WTC11 (cell line): Measurements from ENCODE around the gene TRAF7. TPM values are rescaled to one million over a fixed set of nuclear protein-coding genes. Genes with fewer than 3 reads are reported as not detected.
A peak's percentile ranks its signal among the peaks of the same experiment; 100 is the strongest.

Experiments used
- ATAC-seq: fragments of 200-7000 bp; cut with Tn5 transposase; 2 replicates; pipeline ENCODE4 v1.10.0; 2021; ENCODE audit warnings: mild to moderate bottlenecking, moderate library complexity
- Bru-seq: library from RNA; stranded (reverse); fragments of 400-500 nt; gene quantifications from one replicate; lab custom pipeline; 2021; lab: Mats Ljungman, UMichigan
- CTCF ChIA-PET: fragments of 300-600 bp; sonication (Branson Sonifier 250); formaldehyde crosslinking; loops from one replicate; lab custom pipeline; 2021; ENCODE audit warnings: antibody characterized with exemption; lab: Charles Lee
- POLR2A ChIA-PET: fragments of 350-600 bp; sonication (Branson Sonifier 250); formaldehyde crosslinking; loops from one replicate; lab custom pipeline; 2021; ENCODE audit warnings: antibody characterized with exemption; lab: Charles Lee
- DNase-seq: peaks from one replicate; pipeline ENCODE4 v3.0.0; 2021; ENCODE audit warnings: low spot score
- H3K27ac Mint-ChIP-seq: 2 replicates; pipeline ENCODE4 v1.8.0; 2021; ENCODE audit warnings: mixed read lengths
- H3K27me3 Mint-ChIP-seq: 2 replicates; pipeline ENCODE4 v1.8.0; 2021; ENCODE audit warnings: low read depth, mild to moderate bottlenecking, moderate library complexity, mixed read lengths
- H3K36me3 Mint-ChIP-seq: 2 replicates; pipeline ENCODE4 v1.8.0; 2021; ENCODE audit warnings: mixed read lengths
- H3K4me1 Mint-ChIP-seq: 2 replicates; pipeline ENCODE4 v1.8.0; 2022; ENCODE audit warnings: mixed read lengths
- H3K4me3 Mint-ChIP-seq: 2 replicates; pipeline ENCODE4 v1.8.0; 2021; ENCODE audit warnings: mild to moderate bottlenecking, moderate library complexity, mixed read lengths
- H3K9me3 Mint-ChIP-seq: 2 replicates; pipeline ENCODE4 v1.8.0; 2021; ENCODE audit warnings: mixed read lengths
- CREB1 ChIP-seq: sonication (generic); formaldehyde crosslinking; IDR thresholded peaks from 2 replicates; pipeline ENCODE4 v1.8.0; 2023; ENCODE audit warnings: mild to moderate bottlenecking, missing genetic modification reagents
- EMX1 ChIP-seq: fragments of 250-450 bp; sonication (Bioruptor Pico); IDR thresholded peaks from 2 replicates; pipeline ENCODE4 v1.8.0; 2021; ENCODE audit warnings: mild to moderate bottlenecking
- ESRRA ChIP-seq: sonication (generic); formaldehyde crosslinking; IDR thresholded peaks from 2 replicates; pipeline ENCODE4 v1.8.1; 2022; ENCODE audit warnings: mild to moderate bottlenecking, missing genetic modification reagents, borderline replicate concordance
- FOXP1 ChIP-seq: sonication (generic); formaldehyde crosslinking; IDR thresholded peaks from 2 replicates; pipeline ENCODE4 v1.8.0; 2022; ENCODE audit warnings: missing genetic modification reagents, mild to moderate bottlenecking, moderate library complexity, borderline replicate concordance
- KAT7 ChIP-seq: sonication (generic); formaldehyde crosslinking; IDR thresholded peaks from 2 replicates; pipeline ENCODE4 v1.8.1; 2023; ENCODE audit warnings: missing genetic modification reagents, mild to moderate bottlenecking, borderline replicate concordance
- NFYB ChIP-seq: sonication (generic); formaldehyde crosslinking; conservative IDR thresholded peaks from 2 replicates; pipeline ENCODE4 v1.8.0; 2022; ENCODE audit warnings: low read depth, missing genetic modification reagents
- PRRX2 ChIP-seq: fragments of 250-450 bp; sonication (Bioruptor Pico); IDR thresholded peaks from 2 replicates; pipeline ENCODE4 v1.8.0; 2021; ENCODE audit warnings: mild to moderate bottlenecking
- RELA ChIP-seq: sonication (generic); formaldehyde crosslinking; IDR thresholded peaks from 2 replicates; pipeline ENCODE4 v1.8.1; 2022; ENCODE audit warnings: missing genetic modification reagents, mild to moderate bottlenecking, borderline replicate concordance
- SP1 ChIP-seq: sonication (generic); formaldehyde crosslinking; conservative IDR thresholded peaks from 2 replicates; pipeline ENCODE4 v1.8.1; 2022; ENCODE audit warnings: missing genetic modification reagents
- TEAD4 ChIP-seq: sonication (generic); formaldehyde crosslinking; IDR thresholded peaks from 2 replicates; pipeline ENCODE4 v1.8.0; 2022; ENCODE audit warnings: mild to moderate bottlenecking, missing genetic modification reagents
- ZNF138 ChIP-seq: sonication (generic); formaldehyde crosslinking; conservative IDR thresholded peaks from 2 replicates; pipeline ENCODE4 v1.8.1; 2022; ENCODE audit warnings: mild to moderate bottlenecking, moderate library complexity, missing genetic modification reagents
- ZNF416 ChIP-seq: fragments of 250-450 bp; sonication (Bioruptor Pico); IDR thresholded peaks from 2 replicates; pipeline ENCODE4 v1.9.0; 2021; ENCODE audit warnings: mild to moderate bottlenecking, inconsistent platforms
- ZNF671 ChIP-seq: fragments of 250-450 bp; sonication (Bioruptor Pico); IDR thresholded peaks from 2 replicates; pipeline ENCODE4 v1.8.0; 2021; ENCODE audit warnings: mild to moderate bottlenecking
- long read RNA-seq, 3 experiments: library from RNA in 1 of 3; library from capped mRNA in 1 of 3; library from polyadenylated mRNA in 1 of 3; unstranded in 2 of 3; stranded (forward) in 1 of 3; transcript quantifications; one replicate each; pipeline ENCODE4 v2.0.0, GENCODE V29; 2021
- total RNA-seq: library from RNA; stranded (reverse); gene quantifications from 3 replicates; pipeline ENCODE4 v1.2.3, GENCODE V29; 2021
- TF ChIP-seq, protein P1 (sequence below): sonication (generic); formaldehyde crosslinking; IDR thresholded peaks from 2 replicates; pipeline ENCODE4 v1.8.0; 2023; ENCODE audit warnings: missing genetic modification reagents, mild to moderate bottlenecking, borderline replicate concordance
- TF ChIP-seq, protein P2 (sequence below): sonication (generic); formaldehyde crosslinking; IDR thresholded peaks from 2 replicates; pipeline ENCODE4 v1.8.1; 2023; ENCODE audit warnings: mild to moderate bottlenecking, missing genetic modification reagents
- TF ChIP-seq, protein P3 (sequence below): fragments of 250-450 bp; sonication (Bioruptor Pico); IDR thresholded peaks from 2 replicates; pipeline ENCODE4 v1.8.0; 2021; ENCODE audit warnings: mild to moderate bottlenecking
- TF ChIP-seq, protein P4 (sequence below): sonication (generic); formaldehyde crosslinking; IDR thresholded peaks from 2 replicates; pipeline ENCODE4 v1.8.0; 2022; ENCODE audit warnings: mild to moderate bottlenecking, missing genetic modification reagents
- TF ChIP-seq, protein P5 (sequence below): sonication (generic); formaldehyde crosslinking; IDR thresholded peaks from 2 replicates; pipeline ENCODE4 v1.8.0; 2022; ENCODE audit warnings: mild to moderate bottlenecking, missing genetic modification reagents
- TF ChIP-seq, protein P6 (sequence below): sonication (generic); formaldehyde crosslinking; IDR thresholded peaks from 2 replicates; pipeline ENCODE4 v1.8.1; 2023; ENCODE audit warnings: mild to moderate bottlenecking, missing genetic modification reagents
- TF ChIP-seq, protein P7 (sequence below): sonication (generic); formaldehyde crosslinking; IDR thresholded peaks from 2 replicates; pipeline ENCODE4 v1.8.1; 2023; ENCODE audit warnings: mild to moderate bottlenecking, moderate library complexity, missing genetic modification reagents

The TRAF7 gene
- total RNA-seq (148 to 159 TPM (median 152 TPM) in 3 replicates), Bru-seq, nascent RNA (percentile 58 among the genes with signal in this experiment)
- long read RNA-seq, experiment 1, transcript TRAF7-201 (21 exons, 3,700 nt), result major isoform, 645 of 913 reads
- long read RNA-seq, experiment 1, partial matches to known transcripts, result 88 of 913 reads
- long read RNA-seq, experiment 1, other reads (novel, unspliced or antisense), result 180 of 913 reads
- long read RNA-seq, experiment 2, transcript TRAF7-201 (21 exons, 3,700 nt), result major isoform, 54 of 207 reads
- long read RNA-seq, experiment 2, partial matches to known transcripts, result 66 of 207 reads
- long read RNA-seq, experiment 2, other reads (novel, unspliced or antisense), result 85 of 207 reads
- long read RNA-seq, experiment 3, transcript TRAF7-201 (21 exons, 3,700 nt), result major isoform, 14 of 28 reads
- long read RNA-seq, experiment 3, partial matches to known transcripts, result 13 of 28 reads
- long read RNA-seq, experiment 3, other reads (novel, unspliced or antisense), result 1 of 28 reads

DNA sequence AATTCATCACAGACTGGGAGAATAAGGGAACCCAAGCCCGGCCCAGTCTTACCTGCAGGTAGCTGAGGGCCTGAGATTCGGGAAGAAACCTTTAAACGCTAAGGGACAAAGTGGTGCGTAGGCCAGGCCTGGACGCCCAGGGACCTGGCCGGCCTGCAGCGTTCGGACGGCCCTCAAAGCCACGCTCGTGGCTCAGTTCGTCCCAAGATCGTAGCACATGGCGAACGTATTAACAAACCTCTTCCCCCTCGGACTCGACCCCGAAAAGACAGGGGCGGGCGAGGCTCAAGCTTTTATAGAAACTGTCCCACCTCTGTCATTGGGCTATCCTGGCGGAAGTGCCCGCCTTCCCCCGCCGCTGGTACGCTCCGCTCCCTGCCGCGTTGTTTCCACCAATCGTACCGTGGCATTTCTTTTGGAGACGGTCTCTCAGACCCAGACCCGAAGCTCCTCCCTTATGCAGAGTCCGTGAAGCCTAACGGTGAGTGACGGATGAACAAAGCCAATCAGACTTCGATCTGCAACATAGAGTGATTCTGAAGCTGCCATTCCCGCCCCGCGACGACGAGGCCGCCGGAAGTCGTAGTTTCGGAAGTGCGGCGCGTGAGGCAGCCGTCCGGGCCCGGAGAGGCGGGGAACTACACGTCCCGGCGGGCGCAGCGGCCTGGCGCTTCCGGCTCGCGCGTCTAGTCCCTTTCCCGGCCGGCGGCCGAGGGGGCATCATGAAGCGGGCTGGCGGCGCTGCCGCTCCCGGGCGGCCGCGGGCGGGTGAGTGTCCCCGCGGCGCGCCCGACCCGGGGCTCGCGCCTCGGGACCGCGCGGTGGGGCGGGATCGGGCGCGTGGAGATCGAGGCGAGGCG is at the start of gene TRAF7:
Gene TRAF7, plus strand, starts transcription at position 692 of the 860 bp plus-strand sequence. CDS start 8,139 bp downstream, outside the sequence.
- H3K4me1 Mint-ChIP-seq, result peaks cover 50% of the 10 kb centered on the region
- peak within 1 kb of the TSS; percentile 94 for H3K27ac Mint-ChIP-seq
- ATAC-seq (peak; percentile 72), DNase-seq (peak; percentile 99)
- peak within 1 kb of the TSS; percentile 99 for H3K4me3 Mint-ChIP-seq
- ChIA-PET CTCF (interaction anchor here (0.6 to 1.7 kb wide), 12 partner anchors 9 to 1629 kb away, joined by 3 to 16 read pairs (median 4); partner anchors contain the start of gene MAPK8IP3), POLR2A (interaction anchor here (0.6 to 1.5 kb wide), 26 partner anchors 9 to 373 kb away, joined by 3 to 10 read pairs (median 4); partner anchors contain the start of genes AMDHD2, BRICD5, ECI1 and GFER)
- peaks cover 35% of the 10 kb centered on the region for H3K36me3 Mint-ChIP-seq
- H3K9me3 Mint-ChIP-seq, result no peaks in the 10 kb centered on the region
- H3K27me3 Mint-ChIP-seq, result no peaks in the 10 kb centered on the region; the same call in 1 of the 2 replicates
- TF ChIP-seq, protein P1, sequence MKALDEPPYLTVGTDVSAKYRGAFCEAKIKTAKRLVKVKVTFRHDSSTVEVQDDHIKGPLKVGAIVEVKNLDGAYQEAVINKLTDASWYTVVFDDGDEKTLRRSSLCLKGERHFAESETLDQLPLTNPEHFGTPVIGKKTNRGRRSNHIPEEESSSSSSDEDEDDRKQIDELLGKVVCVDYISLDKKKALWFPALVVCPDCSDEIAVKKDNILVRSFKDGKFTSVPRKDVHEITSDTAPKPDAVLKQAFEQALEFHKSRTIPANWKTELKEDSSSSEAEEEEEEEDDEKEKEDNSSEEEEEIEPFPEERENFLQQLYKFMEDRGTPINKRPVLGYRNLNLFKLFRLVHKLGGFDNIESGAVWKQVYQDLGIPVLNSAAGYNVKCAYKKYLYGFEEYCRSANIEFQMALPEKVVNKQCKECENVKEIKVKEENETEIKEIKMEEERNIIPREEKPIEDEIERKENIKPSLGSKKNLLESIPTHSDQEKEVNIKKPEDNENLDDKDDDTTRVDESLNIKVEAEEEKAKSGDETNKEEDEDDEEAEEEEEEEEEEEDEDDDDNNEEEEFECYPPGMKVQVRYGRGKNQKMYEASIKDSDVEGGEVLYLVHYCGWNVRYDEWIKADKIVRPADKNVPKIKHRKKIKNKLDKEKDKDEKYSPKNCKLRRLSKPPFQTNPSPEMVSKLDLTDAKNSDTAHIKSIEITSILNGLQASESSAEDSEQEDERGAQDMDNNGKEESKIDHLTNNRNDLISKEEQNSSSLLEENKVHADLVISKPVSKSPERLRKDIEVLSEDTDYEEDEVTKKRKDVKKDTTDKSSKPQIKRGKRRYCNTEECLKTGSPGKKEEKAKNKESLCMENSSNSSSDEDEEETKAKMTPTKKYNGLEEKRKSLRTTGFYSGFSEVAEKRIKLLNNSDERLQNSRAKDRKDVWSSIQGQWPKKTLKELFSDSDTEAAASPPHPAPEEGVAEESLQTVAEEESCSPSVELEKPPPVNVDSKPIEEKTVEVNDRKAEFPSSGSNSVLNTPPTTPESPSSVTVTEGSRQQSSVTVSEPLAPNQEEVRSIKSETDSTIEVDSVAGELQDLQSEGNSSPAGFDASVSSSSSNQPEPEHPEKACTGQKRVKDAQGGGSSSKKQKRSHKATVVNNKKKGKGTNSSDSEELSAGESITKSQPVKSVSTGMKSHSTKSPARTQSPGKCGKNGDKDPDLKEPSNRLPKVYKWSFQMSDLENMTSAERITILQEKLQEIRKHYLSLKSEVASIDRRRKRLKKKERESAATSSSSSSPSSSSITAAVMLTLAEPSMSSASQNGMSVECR (CRISPR knock-in tag), result peak; percentile 71; the same call in 1 of the 2 replicates
- TF ChIP-seq ZNF671 (CRISPR knock-in tag) (peak; percentile 37; the same call in 1 of the 2 replicates), SP1 (peak; percentile 88), NFYB (peak; percentile 83), EMX1 (CRISPR knock-in tag) (peak; percentile 87), TEAD4 (CRISPR knock-in tag) (peak; percentile 78; the same call in 1 of the 2 replicates), ZNF416 (CRISPR knock-in tag) (peak; percentile 89; the same call in 1 of the 2 replicates), KAT7 (CRISPR knock-in tag) (no peak; the same call in 1 of the 2 replicates), ESRRA (CRISPR knock-in tag) (no peak), CREB1 (0 out of 2 replicates have a peak, but pooled peaks have one; percentile 36), RELA (CRISPR knock-in tag) (no peak), PRRX2 (CRISPR knock-in tag) (peak; percentile 94; the same call in 1 of the 2 replicates), ZNF138 (CRISPR knock-in tag) (no peak), FOXP1 (peak; percentile 65)
- TF ChIP-seq, protein P2, sequence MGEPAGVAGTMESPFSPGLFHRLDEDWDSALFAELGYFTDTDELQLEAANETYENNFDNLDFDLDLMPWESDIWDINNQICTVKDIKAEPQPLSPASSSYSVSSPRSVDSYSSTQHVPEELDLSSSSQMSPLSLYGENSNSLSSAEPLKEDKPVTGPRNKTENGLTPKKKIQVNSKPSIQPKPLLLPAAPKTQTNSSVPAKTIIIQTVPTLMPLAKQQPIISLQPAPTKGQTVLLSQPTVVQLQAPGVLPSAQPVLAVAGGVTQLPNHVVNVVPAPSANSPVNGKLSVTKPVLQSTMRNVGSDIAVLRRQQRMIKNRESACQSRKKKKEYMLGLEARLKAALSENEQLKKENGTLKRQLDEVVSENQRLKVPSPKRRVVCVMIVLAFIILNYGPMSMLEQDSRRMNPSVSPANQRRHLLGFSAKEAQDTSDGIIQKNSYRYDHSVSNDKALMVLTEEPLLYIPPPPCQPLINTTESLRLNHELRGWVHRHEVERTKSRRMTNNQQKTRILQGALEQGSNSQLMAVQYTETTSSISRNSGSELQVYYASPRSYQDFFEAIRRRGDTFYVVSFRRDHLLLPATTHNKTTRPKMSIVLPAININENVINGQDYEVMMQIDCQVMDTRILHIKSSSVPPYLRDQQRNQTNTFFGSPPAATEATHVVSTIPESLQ (CRISPR knock-in tag), result no peak
- TF ChIP-seq, protein P3, sequence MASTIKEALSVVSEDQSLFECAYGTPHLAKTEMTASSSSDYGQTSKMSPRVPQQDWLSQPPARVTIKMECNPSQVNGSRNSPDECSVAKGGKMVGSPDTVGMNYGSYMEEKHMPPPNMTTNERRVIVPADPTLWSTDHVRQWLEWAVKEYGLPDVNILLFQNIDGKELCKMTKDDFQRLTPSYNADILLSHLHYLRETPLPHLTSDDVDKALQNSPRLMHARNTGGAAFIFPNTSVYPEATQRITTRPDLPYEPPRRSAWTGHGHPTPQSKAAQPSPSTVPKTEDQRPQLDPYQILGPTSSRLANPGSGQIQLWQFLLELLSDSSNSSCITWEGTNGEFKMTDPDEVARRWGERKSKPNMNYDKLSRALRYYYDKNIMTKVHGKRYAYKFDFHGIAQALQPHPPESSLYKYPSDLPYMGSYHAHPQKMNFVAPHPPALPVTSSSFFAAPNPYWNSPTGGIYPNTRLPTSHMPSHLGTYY, result peak; percentile 83; the same call in 1 of the 2 replicates
- TF ChIP-seq, protein P4, sequence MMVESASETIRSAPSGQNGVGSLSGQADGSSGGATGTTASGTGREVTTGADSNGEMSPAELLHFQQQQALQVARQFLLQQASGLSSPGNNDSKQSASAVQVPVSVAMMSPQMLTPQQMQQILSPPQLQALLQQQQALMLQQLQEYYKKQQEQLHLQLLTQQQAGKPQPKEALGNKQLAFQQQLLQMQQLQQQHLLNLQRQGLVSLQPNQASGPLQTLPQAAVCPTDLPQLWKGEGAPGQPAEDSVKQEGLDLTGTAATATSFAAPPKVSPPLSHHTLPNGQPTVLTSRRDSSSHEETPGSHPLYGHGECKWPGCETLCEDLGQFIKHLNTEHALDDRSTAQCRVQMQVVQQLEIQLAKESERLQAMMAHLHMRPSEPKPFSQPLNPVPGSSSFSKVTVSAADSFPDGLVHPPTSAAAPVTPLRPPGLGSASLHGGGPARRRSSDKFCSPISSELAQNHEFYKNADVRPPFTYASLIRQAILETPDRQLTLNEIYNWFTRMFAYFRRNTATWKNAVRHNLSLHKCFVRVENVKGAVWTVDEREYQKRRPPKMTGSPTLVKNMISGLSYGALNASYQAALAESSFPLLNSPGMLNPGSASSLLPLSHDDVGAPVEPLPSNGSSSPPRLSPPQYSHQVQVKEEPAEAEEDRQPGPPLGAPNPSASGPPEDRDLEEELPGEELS, result peak; percentile 75; the same call in 1 of the 2 replicates
- TF ChIP-seq, protein P5, sequence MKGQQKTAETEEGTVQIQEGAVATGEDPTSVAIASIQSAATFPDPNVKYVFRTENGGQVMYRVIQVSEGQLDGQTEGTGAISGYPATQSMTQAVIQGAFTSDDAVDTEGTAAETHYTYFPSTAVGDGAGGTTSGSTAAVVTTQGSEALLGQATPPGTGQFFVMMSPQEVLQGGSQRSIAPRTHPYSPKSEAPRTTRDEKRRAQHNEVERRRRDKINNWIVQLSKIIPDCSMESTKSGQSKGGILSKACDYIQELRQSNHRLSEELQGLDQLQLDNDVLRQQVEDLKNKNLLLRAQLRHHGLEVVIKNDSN, result peak; percentile 57
- TF ChIP-seq, protein P6, sequence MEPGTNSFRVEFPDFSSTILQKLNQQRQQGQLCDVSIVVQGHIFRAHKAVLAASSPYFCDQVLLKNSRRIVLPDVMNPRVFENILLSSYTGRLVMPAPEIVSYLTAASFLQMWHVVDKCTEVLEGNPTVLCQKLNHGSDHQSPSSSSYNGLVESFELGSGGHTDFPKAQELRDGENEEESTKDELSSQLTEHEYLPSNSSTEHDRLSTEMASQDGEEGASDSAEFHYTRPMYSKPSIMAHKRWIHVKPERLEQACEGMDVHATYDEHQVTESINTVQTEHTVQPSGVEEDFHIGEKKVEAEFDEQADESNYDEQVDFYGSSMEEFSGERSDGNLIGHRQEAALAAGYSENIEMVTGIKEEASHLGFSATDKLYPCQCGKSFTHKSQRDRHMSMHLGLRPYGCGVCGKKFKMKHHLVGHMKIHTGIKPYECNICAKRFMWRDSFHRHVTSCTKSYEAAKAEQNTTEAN (CRISPR knock-in tag), result peak; percentile 39; the same call in 1 of the 2 replicates
- TF ChIP-seq, protein P7, sequence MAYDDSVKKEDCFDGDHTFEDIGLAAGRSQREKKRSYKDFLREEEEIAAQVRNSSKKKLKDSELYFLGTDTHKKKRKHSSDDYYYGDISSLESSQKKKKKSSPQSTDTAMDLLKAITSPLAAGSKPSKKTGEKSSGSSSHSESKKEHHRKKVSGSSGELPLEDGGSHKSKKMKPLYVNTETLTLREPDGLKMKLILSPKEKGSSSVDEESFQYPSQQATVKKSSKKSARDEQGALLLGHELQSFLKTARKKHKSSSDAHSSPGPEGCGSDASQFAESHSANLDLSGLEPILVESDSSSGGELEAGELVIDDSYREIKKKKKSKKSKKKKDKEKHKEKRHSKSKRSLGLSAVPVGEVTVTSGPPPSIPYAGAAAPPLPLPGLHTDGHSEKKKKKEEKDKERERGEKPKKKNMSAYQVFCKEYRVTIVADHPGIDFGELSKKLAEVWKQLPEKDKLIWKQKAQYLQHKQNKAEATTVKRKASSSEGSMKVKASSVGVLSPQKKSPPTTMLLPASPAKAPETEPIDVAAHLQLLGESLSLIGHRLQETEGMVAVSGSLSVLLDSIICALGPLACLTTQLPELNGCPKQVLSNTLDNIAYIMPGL, result no peak
